Activated gamma-delta T cell (primary cell): ENCODE results near the gene BMPER.

Experiments
- DNase-seq: peaks from one replicate; lab custom pipeline; 2025; lab: John Stamatoyannopoulos, UW

BMPER gene

GRCh38 chr7:33968591-33968990 is 63.3 kb downstream of the BMPER start:
- DNase-seq, result no peak

DNA sequence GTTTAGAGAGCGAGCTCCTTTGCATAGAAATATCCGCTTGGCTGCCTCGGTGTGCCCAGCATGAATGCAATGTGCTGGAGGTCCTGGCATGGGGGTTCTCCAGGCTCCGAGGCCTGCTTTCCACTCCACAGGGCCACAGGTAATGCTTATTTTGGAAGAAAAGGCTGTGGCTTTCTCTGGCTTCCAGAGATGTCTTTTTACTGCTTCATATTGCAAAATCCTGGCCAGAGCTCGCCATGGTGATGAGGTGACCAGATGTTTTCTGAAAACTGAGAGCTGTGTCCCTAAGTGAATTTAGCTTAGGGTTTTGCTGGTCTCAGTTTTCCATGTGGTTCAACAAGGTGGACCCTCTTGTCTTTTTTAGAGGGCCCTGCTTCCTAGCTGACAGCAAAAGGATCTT is 65.2 kb downstream of the BMPER start:
- no peak for DNase-seq

GRCh38 chr7:33971106-33971505 is 65.8 kb downstream of the BMPER start:
- no peak for DNase-seq

DNA sequence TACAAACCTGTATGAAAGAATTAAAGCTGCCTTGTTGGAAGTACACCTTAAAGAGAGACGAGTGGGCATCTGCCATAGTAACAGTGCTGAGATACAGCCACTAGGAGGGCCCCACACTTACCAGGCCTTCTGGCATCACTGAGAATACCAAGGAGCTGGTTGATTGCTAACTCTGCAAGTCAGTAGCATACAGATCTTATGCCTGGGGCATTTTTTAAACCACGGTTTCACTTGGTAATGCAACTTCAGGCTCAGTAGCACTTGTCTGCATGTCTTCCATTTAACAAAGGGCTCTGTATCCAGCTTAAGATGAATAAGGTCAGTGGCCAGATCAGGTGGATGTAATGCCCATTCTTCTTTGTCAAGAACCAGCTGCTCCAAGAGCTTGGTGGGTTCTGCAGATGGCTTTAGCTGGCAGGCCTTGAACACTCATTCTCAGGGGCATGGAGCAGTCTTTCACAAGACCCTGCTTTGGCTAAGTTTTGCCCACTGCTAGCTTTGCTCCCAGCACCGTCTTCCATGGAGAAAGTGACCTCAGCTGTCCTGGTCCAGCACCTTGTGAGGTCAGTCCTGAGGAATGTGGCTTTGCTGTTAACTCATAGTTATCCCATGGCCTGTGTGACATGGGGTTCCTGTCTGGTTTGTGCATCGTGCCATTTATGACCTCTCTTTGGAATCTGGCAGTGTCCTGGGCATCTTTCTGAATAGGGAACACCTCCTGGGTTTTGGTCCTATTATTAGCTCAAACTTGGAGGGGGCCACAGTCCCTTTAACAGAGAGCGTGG is 68.1 kb downstream of the BMPER start:
- no peak for DNase-seq

- no peak for DNase-seq
Measured at GRCh38 chr7:33979300-33979806, 74.0 kb downstream of the BMPER start.

DNA sequence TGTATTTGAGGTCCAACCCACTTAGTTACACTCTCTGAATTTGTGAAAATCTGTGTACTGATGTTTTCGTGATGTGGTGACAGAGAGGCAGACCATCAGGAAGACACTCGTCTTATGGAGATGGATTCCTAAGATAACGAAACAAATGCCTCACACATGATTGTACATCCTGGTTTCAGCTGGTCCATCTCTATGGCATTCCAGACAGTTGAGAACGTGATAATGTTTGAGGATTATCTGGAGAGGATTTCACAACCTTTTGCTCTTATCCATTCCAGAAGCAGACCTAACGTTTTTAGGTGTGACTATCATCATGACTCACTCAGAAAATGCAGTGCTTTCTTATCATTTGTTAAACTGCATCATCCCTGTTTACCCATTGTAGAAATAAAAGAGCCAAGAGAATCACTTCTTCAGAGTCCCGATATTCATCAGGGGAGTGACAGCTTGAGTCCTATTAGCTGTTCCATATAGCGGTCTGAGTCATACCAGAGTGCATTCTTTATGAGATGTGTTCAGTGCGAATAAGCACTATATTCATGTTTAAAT is 74.5 kb downstream of the BMPER start:
- no peak for DNase-seq

DNA sequence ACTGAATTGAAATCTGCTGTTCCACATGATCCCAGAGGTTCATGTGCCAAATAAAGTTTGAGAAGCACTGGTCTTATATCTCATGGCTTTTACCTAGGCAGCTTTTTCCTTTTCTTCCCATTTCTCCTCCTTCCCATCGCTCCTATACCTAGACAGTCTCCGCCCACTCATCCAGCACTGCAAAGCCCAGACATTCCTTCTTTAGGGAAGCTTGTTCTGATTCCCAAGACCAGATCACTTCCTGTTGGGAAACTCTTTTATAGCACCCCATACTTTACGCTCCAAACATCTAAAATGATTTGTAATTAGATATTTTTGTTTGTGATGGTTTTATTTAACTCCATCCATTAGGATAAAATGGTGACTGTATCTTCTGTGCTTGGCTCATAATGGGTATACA is 75.9 kb downstream of the BMPER start:
- no peak for DNase-seq

- DNase-seq, result no peak
Measured at GRCh38 chr7:33981671-33982424, 76.5 kb downstream of the BMPER start.

DNA sequence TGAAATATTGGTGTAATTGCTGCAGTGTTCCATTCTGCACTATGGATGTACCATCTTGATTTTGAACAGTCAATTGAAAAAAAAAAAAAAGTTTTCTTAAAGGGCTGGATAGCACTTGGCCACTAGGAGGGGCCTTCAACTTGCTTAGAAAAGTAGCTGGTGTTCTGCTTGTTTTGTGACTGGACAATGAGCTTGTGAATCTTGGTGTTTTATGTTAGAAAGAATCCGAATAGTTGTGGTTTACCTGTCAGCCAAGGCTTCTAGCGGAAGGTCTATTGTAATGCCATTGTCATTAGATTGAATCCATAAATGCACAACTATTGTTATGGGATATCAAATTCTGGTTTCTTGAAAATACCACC is 77.1 kb downstream of the BMPER start:
- DNase-seq, result no peak

- DNase-seq, result no peak
Measured at GRCh38 chr7:33986451-33986850, 81.1 kb downstream of the BMPER start.

GRCh38 chr7:33986951-33987947 is 81.9 kb downstream of the BMPER start:
- no peak for DNase-seq

DNA sequence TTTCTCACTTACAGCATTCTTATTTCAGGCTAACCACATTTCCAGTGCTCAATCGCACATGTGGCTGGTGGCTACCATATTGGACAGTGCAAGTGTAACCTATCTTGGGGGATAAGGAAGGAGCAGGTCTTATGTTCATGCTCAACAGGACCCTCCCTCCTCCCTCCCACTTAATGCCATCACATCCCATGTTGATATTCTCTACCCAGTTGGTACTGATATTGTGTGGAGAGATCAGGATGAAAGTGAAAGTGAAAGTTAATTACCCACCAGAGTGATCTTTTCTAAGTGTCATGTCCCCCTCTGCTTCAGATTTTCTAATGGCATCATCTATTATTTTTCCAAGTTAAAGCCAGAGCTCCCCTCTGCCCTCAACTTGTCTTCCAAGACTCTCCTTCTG is 91.6 kb downstream of the BMPER start:
- no peak for DNase-seq

- no peak for DNase-seq
Measured at GRCh38 chr7:33998476-33998875, 93.1 kb downstream of the BMPER start.

DNA sequence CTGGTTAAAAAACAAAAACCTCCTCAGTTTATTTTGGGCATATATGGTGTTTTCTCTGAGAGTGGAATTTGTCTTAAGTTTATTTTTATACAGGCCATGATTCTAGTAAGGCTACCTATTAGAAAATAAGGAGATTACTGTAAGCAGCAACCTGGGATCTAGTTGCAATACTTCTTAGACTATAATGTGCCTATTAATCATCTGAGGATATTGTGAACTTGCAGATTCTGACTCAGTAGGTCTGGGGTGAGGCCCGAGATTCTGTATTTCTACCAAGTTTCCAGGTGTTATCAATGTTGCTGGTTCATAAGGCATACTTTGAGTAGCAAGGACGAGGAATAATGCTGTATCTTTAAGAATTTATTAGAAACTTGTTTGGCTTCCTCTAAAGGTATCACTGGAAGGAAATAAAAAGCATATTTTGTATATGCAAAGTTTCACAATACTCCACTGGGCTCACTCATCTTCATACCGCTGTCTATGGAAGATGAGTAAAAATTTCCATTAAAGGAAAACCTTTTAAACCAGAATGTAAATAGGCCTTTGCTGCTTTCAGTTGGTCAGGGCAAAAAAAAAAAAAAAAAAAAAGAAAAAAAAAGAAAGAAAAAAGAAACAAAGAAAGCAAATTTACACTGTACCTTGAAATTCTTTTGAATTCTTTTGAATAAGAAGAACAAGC is 105.8 kb downstream of the BMPER start:
- no peak for DNase-seq

DNA sequence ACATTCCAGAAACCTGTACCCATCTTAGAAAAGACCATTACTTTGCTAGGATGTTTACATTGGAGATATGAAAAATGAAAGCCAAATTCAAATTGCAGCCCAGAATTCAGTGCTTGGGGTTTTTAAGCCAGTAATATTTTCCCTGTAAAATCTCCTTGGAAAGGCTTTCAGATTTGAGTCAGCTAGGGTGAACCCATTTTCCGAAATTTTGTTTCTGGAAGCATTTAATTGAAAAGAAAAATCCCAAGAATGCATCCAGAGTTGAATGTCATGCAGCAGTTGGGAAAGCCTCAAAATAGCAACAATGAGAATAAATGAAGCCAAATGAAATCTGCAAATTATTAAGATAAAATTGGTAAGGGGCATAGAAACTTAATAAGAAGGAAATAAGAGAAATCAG is 106.4 kb downstream of the BMPER start:
- DNase-seq, result no peak

DNA sequence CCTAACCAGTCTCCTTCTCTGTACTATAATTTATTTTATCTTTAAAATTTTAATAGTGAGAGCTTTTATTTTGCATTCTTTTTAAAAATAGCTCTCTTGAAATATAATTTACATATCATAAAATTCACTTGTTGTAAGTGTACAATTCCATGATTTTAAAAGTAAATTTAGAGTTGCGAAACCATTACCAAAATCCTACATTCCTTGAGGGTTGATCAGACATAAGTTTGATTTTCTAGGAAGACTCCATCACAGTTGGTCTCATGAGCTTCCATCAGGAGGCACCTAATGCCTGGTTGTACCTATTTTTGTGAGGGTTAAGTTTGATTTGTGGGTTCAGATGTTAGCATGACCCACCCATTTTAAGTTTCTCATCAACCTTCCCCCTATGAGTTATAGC is 108.1 kb downstream of the BMPER start:
- DNase-seq, result no peak

- no peak for DNase-seq
Measured at GRCh38 chr7:34015651-34016050, 110.3 kb downstream of the BMPER start.

GRCh38 chr7:34016876-34017275 is 111.5 kb downstream of the BMPER start:
- no peak for DNase-seq

DNA sequence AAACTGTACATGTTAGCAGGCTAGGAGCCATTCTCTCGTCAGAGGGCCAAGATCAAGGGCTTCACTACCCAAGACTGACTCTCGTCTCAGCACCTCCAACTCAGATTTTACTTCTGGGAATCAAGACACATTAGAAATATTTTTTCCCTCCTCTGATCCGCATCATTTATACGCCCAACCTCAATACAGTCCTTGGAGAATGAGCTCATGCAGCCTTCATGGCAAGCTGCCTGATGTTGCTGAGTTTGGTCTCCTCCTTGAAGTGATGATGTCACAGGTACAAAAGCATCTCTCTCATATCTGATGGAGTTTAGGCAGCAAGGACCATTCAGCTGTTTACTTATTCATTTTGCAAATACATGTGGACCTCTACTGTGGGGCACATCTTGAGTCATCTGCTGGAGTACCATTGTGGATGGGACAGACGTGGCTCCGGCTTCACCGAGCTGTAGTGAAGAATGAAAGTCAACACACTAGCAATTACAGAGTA is 114.0 kb downstream of the BMPER start:
- no peak for DNase-seq

GRCh38 chr7:34022626-34023025 is 117.3 kb downstream of the BMPER start:
- DNase-seq, result no peak

GRCh38 chr7:34025600-34025999 is 120.3 kb downstream of the BMPER start:
- no peak for DNase-seq
